HG03565 (cell line): Measurements from ENCODE around the gene MTHFD1L.
"Not testable (repeated sequence)": the region's sequence is repeated elsewhere in the genome, so short reads cannot be mapped to it uniquely, and the experiment has no call there.

ENCODE experiments used
- ATAC-seq: cut with Tn5 transposase; IDR thresholded peaks from one replicate; pipeline ENCODE4 v1.9.1; 2021; ENCODE audit warnings: mild to moderate bottlenecking, moderate library complexity; ENCODE audit not compliant: unreplicated experiment

Gene MTHFD1L

DNA sequence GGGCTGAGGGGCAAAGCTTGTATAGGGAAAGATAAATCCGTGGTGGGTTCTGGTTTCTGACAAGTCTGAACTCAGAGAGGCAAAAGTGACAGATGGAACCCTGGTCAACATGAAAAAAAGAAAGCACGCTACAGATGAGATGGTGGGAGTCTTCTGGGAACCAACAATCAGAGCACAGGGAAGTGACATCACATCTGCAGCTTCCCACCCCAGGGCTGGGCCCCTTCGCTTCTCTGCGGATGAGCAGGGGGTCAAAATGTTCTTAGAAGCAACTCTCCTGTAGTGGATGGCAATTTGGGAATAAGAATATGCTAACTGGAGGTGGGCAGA is 245.0 kb downstream of the MTHFD1L start:
- ATAC-seq, result no peak

DNA sequence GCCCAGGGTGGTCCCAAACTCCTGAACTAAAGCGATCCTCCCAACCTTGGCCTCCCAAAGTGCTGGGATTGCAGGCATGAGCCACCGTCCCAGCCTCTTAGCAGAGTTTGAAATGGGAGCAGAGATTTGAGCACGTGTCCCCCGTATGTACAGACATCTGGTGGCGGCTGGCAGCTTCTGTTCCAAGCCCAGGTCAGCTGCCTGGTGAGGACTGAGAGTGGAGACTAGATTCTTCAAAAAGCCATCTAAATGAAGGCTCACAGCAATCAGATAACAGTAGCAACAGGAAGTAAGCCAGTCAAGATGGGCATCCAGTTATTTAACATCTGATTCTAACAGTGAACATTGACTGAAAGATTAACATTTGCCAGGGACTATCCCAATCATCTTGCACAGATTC is 246.2 kb downstream of the MTHFD1L start:
- ATAC-seq, result no peak

DNA sequence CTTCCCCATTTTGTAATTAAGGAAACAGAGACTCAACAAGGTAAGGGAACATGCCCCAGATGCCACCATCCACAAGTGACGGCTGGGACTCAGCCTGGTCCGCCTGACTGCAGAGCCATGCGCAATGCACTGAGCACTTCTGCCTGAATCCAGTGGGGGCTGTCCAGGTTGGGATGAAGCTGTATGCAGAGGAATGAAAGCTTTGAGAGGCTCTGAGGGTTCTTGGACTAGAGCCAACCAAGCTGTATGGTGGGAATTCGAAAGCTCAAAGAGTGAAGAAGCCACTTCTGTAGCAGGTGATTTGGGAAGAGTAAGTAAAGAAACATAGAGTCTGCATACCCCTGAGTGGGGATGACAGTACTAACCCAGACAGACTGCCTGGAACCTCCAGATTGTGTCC is 246.6 kb downstream of the MTHFD1L start:
- ATAC-seq, result no peak

DNA sequence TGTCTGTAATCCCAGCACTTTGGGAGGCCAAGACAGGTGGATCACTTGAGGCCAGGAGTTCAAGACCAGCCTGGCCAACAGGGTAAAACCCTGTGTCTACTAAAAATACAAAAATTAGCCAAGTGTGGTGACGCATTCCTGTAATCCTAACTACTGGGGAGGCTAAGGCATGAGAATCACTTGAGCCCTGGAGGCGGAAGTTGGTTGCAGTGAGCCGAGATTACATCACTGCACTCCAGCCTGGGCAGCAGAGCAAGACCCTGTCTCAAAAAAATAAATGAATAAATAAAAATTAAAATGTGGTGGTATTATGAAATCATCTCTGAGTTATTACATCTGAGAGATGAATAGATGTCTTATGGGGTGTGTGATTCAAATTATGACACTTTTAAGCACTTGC is 247.4 kb downstream of the MTHFD1L start:
- not testable (repeated sequence) for ATAC-seq

DNA sequence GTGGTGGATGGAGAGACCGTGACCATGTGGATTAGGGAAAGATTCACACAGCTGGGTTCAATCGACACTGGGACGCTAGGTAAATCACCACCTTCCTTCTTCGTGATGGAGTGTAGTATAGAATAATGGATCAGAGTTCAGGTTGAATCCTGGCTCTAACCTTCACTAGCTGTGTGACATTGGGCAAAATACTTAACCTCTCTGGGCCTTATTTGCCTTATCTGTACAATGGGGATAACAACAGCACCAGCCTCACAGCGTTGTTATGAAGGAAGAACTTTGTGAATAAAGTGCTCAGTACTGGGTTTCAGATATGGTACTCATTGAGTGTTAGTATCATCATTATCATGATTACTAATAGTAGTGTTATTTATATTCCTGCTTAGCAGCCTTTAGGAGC is 248.1 kb downstream of the MTHFD1L start:
- no peak for ATAC-seq

DNA sequence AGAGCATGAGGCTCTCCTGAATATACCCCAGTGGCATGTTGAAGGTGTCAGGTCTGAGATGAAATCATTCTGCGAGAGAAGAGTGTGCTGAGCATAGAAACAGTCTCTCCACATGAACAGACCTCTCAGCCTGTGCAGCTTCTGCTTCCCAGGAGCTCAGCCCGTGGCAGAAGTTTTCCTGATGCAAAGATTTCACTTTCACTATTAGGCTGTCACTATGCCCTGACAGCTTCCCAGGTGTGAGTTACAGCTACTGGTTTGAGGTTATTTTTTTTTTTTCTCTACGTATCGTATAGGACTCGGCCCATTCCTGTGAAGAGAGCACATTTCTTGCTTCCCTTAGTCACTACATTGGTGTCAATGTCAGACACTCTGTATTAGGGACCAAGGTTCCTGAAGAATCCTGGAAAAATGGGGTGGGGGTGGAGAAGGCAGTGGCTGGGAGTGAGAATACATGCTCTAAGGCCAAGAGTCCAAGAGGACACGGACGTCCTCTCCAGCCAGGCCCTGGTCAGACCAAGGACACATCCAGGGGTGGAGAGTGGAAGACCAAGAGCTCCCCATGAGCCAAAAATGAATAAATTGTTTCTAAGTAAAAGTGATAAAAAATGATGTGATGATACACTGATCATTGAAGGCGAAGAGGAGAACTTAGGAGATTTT is 253.1 kb downstream of the MTHFD1L start:
- ATAC-seq, result no peak

DNA sequence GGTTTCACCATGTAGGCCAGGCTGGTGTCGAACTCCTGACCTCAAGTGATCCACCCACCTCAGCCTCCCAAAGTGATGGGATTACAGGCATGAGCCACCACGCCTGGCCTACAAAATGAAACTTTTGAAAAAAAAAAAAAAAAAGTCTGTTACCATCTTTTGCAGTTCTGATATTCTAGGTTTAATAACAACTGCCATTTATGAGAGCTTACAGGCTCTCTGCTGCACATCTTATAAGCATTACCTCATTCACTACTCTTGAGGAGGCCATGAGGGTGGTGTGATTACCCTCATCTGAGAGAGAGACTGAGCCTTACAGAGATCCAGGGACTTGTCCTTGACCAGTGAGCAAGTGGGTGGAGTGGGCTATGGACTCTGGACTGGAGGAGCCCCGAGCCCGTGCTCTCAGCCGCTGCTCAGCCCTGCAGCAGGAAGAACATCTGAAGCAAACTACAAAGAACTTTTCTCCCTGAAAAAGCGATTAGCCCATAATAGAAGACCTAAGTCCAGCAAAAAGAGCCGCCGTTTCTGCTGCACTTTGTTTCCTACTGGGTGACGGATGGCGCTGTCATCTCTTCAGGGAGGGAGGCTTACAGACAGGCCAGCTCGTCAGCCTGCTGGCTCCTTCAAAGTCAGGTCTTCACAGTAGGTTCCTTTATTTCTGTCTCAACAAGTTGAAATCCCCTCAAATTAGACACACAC is 254.5 kb downstream of the MTHFD1L start:
- no peak for ATAC-seq

DNA sequence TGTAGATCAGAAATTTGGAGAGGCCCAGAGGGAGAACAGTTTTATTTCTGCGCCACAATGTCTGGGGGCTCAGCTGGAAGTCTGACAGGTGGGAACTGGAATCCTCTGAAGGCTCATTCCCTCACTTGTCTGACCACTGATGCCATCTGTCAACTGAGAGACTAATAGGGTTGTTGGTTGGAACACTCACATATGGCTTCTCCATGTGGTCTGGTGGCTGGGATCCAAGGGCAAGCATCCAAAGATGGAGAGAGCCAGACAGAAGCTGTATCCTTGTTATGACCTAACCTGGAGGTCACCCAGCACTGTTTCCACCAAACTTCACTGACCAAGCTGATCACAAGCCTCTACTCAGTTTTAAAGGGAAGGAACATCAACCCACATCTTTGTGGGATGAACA is 256.4 kb downstream of the MTHFD1L start:
- ATAC-seq, result no peak

DNA sequence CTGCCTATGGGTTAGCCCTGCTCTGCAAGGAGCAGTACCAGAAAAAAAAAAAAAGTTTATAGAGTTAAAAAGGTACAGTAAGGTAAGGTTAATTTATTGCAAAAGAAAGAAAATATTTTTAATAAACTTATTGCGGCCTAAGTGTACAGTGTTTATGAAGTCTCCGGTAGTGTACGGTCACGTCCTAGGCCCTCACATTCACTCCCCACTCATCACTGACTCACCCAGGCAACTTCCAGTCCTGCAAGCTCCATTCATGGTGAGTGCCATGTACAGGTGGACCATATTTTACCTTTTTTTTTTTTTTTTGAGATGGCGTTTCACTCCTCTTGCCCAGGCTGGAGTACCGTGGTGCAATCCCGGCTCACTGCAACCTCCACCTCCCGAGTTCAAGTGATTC is 258.1 kb downstream of the MTHFD1L start:
- ATAC-seq, result not testable (repeated sequence)

DNA sequence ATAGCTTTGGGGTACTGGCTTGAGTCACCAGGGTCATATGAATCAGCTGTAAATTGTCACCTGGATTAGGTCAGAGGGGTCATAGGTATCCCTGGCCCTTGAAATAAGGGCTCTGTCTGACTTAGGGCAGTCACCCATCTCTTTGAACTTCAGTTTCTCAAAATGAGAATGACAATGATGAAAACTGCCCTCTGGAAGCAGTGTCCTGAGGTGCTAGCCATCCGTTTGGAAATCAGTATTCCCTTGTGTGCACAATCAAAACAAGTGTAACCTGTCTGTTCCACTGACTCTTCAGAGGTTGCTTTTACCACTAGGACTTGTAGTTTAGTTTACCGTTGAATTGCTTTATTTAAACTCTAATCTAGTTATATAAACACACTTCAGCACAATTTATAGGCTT is 259.7 kb downstream of the MTHFD1L start:
- not testable (repeated sequence) for ATAC-seq

DNA sequence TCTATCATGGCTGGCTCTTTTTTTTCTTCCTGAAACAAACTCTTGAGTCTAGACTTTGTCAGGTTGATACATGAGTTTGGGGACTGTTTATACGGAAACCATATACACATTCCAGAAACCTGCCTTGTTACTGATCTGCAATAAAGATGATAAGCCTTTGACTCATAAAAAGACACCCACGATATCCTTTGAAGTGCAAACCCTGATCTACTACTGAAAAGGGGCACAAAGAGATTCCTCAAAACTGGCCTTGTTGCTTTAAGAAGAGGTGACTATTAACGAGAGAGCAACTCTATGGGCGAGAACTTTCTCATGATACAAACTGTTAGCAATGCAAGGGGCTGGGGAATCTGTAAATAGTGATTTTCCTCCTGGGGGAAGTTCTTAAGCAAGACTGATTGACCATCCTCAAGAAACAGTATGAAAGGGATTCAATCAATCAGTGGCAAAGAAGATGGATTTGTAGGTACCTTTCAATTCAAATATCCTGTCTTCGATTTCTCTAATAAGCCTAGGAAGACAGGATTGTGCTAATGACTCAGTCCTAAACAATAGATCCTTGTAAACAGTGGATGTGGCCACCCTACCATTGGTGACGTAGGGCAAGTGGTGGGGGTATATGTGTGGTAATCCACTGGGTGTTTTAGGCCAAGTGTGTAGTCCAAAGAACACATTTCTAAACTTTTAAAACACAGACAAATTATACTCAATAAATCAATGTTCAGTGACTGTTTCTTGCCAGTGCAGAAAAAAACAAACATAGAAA is 260.3 kb downstream of the MTHFD1L start:
- not testable (repeated sequence) for ATAC-seq

DNA sequence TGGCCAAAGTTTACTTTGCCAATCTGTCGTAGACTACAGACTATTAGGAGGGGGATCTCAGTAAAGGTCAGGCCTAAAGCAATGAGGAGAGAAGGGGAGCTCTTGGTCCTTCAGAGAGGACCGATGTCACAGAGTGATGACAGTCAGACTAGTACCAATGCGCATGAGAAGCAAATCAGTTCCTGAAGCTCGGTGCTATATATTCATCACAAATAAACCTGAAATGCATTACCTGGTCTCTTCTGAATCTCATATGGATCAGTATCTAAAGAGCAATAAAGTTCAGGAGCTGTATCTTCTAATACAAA is 260.9 kb downstream of the MTHFD1L start:
- not testable (repeated sequence) for ATAC-seq

DNA sequence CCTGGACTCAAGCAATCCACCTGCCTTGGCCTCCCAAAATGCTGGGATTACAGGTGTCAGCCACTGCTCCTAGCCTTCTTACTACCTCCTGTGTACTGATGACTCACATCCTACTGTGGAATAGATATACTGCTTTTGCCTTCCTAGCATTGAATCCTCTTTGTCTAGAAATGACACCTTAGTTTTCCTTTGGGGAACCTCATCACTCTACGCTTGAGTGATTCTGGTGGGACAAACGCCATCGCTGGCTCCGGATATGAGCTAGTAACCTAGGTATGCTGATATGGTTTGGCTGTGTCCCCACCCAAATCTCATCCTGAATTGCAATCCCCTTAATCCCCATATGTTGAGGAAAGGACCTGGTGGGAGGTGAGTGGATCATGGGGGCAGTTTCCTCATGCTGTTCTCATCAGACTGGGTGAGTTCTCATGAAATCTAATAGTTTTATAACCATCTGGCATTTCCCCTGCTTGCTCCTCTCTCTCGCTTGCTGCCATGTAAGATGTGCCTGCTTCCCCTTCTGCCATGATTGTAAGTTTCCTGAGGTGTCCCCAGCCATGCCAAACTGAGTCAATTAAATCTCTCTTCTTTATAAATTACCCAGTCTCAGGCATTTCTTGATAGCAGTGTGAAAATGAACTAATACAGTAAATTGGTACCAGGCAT is 261.8 kb downstream of the MTHFD1L start:
- ATAC-seq, result not testable (repeated sequence)

DNA sequence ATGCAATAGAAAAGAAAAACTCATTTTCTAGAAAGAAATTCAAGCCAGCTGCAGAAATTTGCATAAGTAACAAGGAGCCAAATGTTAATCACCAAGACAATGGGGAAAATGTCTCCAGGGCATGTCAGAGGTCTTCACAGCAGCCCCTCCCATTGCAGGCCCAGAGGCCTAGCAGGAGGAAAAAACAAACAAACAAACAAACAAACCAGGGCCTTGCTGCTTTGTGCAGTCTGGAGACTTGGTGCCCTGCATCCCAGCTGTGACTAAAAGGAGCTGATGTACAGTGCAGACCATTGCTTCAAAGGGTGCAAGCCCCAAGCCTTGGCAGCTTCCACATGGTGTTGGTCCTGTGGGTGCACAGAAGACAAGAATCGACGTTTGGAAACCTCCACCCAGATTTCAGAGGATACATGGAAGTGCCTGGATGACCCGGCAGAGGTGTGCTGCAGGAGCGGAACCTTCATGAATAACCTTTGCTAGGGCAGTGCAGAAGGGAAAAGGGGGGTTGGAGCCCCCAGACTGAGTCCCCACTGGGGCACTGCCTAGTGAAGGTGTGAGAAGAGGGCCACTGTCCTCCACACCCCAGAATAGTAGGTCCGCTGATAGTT is 263.4 kb downstream of the MTHFD1L start:
- no peak for ATAC-seq

DNA sequence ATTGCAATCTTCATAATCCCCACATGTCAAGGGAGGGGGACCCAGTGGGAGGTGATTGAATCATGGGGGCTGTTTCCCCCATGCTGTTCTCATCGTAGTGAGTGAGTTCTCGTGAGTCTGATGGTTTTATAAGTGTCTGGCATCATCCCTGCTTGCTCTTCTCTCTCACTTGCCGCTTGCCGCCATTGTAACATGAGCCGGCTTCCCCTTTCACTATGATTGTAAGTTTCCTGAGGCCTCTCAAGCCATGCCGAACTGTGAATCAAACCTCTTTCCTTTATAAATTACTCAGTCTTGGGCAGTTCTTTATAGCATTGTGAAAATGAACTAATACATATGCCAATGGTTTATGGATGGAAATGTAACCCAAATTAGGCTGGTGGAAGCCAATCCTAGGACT is 264.8 kb downstream of the MTHFD1L start:
- no peak for ATAC-seq

DNA sequence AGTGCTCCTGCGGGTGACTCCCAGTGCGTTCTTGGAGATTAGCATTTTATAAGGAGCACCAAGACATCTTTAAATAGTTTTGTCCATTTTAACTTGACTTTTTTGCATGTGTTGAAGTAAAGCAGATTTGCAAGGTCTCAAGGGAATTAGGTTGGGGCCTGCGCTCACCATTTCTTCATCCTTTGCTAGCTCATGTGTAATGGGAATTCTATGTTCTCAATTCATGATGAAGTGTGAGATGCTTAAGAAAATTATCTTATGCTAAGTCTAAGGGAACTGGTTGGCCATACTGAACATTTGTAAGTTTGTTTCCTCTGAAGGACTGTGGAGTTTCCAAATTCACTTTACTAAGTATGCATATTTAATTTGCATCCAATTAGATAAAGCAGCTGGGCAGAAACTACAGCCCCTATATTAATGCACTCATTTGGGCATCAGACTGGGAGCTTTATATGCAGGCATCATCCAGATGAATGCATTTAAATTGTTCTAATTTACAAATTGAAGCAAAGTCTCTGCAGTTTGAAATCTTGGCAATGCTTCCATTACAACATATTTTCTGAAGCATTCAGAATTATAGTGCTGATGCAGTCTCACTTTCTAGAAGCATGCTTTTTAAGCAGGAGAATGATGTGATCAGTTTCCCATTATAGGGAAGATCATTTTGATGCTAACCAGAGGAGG is 266.0 kb downstream of the MTHFD1L start:
- no peak for ATAC-seq

DNA sequence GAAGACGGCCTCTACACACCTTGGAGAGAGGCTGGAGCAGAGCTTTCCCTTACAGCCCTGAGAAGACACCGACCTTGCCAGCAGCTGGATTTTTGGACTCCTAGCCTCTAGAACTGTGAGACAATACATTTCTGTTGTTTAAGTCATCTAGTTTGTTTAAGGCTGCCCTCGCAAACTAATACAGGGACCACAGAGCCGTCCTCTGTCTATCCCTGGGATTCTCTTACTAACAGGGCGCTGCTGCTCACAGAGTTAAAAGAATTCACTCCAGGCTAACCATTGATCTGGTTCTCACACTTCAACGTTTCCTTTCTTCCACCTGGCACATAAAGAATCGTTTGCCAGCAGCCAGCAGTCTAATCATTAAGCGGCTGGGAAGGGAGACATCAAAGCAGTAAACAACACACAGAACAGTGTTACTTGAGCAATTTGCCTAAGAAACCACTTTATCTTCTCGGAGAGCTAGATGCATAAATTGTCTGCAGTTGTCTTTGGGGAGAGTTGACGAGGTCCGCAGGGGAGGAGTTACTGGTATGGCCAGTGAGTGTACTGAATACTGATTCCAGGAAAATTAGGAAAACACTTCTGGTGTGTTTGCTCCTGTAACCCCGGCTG is 270.7 kb downstream of the MTHFD1L start:
- ATAC-seq, result no peak

DNA sequence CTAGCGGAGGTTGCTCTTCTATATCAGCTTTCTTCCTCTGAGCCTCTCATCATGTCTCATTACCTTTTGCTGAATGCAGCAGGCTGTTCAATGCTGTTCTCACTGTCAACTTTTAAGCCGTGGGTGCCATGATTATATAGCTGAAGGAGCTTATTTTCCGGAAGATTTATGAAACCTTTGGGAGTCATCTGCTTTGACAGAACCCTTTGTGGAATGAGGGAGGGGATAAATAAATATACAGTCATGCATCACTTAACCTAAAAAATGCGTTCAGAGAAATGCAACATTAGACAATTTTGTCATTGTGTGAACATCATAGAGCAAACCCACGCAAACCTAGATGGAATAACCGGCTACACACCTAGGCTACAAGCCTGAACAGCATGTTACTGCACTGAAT is 272.0 kb downstream of the MTHFD1L start:
- no peak for ATAC-seq

DNA sequence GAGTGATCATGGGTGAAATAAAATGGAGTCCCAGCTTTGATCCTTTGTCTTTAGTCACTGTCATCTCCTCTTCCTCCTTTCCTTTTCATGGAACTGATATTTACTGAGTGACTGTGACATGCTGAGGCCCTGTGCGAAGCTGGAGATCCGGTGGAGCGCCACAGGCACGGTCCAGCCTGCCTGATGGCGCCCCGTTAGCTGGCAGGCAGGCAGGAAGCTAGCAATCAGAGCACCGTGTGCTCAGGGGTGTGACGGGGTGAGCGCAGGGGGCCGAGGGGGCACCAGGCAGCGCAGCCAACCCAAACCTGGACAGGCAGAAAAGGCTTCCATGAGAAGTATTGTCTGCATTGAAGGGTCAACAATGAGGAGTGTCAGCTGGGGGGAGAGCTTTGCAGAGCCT is 274.0 kb downstream of the MTHFD1L start:
- no peak for ATAC-seq

DNA sequence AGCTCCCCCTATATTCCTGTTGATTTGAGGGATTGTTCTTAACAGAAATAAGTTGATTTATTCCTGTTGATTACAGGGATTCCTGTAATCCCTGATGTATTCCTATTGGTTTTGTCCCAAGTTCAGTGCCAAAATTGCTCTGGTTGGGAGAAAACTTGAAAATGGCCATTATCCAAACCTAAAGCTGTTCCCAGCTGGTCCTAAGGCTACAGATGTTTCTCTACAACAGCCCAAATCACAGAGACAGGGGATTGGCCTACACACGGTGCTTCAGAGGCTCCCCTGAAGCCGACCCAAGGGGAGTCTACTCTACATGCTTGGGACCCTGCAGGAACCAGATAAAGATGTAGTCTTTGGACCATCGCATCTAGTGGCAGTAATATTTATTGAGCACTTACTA is 275.3 kb downstream of the MTHFD1L start:
- ATAC-seq, result no peak
